SK-N-SH treated with all-trans-retinoic acid at 6 μM for 48 hours (cell line): Measurements from ENCODE around the gene ITPR2.

Experiments
- PPARA ChIP-seq: fragments of 250-450 bp; sonication (Bioruptor Pico); IDR thresholded peaks from 2 replicates; pipeline ENCODE4 v1.5.0; 2020; ENCODE audit warnings: mild to moderate bottlenecking, borderline replicate concordance
- ZNF8 ChIP-seq: fragments of 450-650 bp; formaldehyde crosslinking; IDR thresholded peaks from 2 replicates; pipeline ENCODE4 v1.5.0; 2020; ENCODE audit warnings: mild to moderate bottlenecking, moderate library complexity

- TF ChIP-seq PPARA (no peak), ZNF8 (CRISPR knock-in tag) (no peak)
Observed at GRCh38 chr12:26872625-26873024, 39.6 kb upstream of the ITPR2 start.
